Measurements from ENCODE around the gene CDNF.
A peak's percentile ranks its signal among the peaks of the same experiment; 100 is the strongest.

The CDNF gene

DNA sequence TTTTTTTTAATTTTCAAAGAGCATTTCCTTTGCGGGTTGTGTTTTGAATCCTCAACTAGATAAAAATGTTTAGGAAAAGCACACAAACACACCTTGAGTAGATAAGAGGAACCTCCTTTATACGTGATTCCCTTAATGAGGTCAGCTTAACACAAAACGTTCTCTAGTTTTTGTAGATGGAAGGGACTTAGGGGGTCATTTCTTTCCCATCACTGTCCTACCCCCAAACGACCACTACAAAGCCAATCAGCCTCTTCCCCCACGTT, 42.0 kb upstream of the CDNF start:
- peaks cover 30% of the 10 kb centered on the region for H3K36me3 ChIP-seq (ENCODE audit: insufficient read depth, low read length)
- no peaks in the 10 kb centered on the region for H3K9me2 ChIP-seq (ENCODE audit: low read depth, low read length)
- H3K27ac ChIP-seq (ENCODE audit: low read depth, low read length, poor library complexity, severe bottlenecking) = peak overlapping the region; percentile 35
- peaks cover 65% of the 10 kb centered on the region for H3K79me2 ChIP-seq (ENCODE audit: insufficient read depth, low read length)
- no peaks in the 10 kb centered on the region for H4K20me1 ChIP-seq (ENCODE audit: insufficient read depth, low read length)
- H3K4me3 ChIP-seq (ENCODE audit: low read depth, low read length, poor library complexity, severe bottlenecking) = peak overlapping the region; percentile 81
- peaks cover 30% of the 10 kb centered on the region for H3K4me1 ChIP-seq (ENCODE audit: insufficient read depth, low read length, severe bottlenecking)
- peak overlapping the region; percentile 91 for H3K9ac ChIP-seq (ENCODE audit: low read length)
- no peak for TF ChIP-seq EZH2 (IDR thresholded peaks at IDR 0.05; ENCODE audit: borderline replicate concordance, low read length)
- TF ChIP-seq, protein P1, sequence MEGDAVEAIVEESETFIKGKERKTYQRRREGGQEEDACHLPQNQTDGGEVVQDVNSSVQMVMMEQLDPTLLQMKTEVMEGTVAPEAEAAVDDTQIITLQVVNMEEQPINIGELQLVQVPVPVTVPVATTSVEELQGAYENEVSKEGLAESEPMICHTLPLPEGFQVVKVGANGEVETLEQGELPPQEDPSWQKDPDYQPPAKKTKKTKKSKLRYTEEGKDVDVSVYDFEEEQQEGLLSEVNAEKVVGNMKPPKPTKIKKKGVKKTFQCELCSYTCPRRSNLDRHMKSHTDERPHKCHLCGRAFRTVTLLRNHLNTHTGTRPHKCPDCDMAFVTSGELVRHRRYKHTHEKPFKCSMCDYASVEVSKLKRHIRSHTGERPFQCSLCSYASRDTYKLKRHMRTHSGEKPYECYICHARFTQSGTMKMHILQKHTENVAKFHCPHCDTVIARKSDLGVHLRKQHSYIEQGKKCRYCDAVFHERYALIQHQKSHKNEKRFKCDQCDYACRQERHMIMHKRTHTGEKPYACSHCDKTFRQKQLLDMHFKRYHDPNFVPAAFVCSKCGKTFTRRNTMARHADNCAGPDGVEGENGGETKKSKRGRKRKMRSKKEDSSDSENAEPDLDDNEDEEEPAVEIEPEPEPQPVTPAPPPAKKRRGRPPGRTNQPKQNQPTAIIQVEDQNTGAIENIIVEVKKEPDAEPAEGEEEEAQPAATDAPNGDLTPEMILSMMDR (IDR thresholded peaks at IDR 0.05; ENCODE audit: low read length) = no peak
- H3K4me2 ChIP-seq (ENCODE audit: low read length) = peak overlapping the region; percentile 93
- H2AFZ ChIP-seq (ENCODE audit: low read length) = no peak overlapping the region
- H3K9me3 ChIP-seq (ENCODE audit: low read length) = no peaks in the 10 kb centered on the region
- no peaks in the 10 kb centered on the region for H3K27me3 ChIP-seq (ENCODE audit: insufficient read depth, low read length)
- 0 out of 2 replicates have a peak, but pooled peaks cover 2% of the 10 kb centered on the region for H3F3A ChIP-seq (ENCODE audit: insufficient read depth, low read length)

DNA sequence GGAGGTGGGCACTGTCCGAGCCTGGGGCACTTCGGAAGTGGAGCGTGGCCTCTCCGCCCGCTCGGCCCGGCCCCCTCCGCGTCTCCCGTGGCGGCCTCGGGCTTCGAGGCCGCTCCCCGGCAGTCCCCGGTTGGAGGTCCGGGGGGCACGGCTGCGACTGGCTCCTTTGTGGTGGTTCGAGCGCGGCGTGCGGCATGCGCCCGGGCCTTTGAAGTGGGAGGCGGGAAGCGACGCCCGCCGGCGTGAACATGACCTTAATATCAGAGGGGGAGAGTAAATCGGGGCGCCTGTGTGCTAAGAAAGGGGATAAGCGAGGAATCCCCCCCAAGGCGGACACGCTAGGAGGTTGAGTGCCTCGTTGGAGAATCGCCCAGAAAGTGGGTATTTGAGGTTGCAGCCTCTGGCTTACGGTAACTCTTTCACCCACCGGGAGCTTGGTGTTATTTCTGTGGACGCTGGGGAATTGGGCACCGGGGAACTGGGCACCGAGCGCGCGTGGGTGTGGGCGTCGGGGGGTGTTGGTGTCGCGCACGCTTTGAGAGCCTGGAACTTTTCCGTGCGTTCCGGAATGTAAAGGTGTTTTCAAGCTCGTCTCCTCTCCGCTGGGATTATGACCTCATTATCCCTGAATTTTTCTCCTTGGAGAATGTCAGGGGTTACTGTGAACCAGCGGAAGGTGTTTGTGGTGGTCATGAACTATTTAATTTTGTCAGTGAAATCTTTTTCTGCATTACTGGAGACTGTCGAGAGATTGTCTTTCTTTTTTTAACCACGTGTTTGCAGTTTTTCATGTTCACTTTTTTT, 41.5 kb upstream of the CDNF start:
- Histone ChIP-seq H3F3A (ENCODE audit: insufficient read depth, low read length) (0 out of 2 replicates have a peak, but pooled peaks cover 2% of the 10 kb centered on the region), H3K27me3 (ENCODE audit: insufficient read depth, low read length) (no peaks in the 10 kb centered on the region), H3K4me2 (ENCODE audit: low read length) (peak overlapping the region; percentile 93)

DNA sequence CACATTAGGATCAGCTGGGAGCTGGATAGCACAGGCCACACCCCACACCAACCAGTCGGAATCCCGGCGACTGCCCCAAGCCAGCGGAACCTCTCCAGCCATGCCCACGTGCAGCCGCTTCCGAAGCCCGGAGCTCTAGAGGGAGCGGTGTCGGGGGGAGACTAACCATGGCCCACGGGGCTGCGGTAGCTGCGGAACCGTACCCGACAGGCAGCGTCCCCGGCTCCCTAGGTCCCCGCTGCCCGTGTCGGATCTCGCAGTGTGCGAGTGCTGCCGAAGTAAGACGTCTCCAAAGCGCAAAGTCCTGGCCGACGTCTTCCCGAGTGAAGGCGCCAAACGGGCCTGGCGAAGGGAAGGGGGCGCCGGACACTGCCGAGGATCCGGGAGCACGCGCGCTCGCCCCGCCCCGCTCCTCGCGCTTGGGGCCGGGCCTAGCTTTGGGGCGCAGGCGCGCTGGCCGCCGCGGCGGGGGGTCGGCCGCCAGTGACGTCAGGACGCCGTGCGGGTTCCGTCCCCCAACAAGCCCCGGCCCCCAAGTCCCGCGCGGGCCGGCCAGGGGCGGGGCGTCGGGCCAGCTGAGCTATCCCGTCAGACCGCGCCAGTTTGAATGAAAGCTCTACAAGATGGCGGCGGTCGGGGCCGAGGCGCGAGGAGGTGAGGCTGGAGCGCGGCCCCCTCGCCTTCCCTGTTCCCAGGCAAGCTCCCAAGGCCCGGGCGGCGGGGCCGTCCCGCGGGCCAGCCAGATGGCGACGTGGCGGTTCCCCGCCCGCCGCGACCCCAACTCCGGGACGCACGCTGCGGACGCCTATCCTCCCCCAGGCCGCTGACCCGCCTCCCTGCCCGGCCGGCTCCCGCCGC, 40.7 kb upstream of the CDNF start, which contains the start of gene SUV39H2:
TSS of gene SUV39H2 (plus strand) at position 601 of the 858 bp plus-strand sequence. CDS start at position 624, 23 bp downstream.
- H3K4me1 ChIP-seq (ENCODE audit: insufficient read depth, low read length, severe bottlenecking) = peaks cover 30% of the 10 kb centered on the region
- peak within 1 kb of the TSS; percentile 93 for H3K4me2 ChIP-seq (ENCODE audit: low read length)
- no peaks in the 10 kb centered on the region for H3K9me2 ChIP-seq (ENCODE audit: low read depth, low read length)
- H3K36me3 ChIP-seq (ENCODE audit: insufficient read depth, low read length) = peaks cover 18% of the 10 kb centered on the region; the same call in 1 of the 2 replicates
- 0 out of 2 replicates have a peak, but pooled peaks cover 2% of the 10 kb centered on the region for H3F3A ChIP-seq (ENCODE audit: insufficient read depth, low read length)
- TF ChIP-seq, protein P1 (IDR thresholded peaks at IDR 0.05; ENCODE audit: low read length) = no peak
- no peak for TF ChIP-seq EZH2 (IDR thresholded peaks at IDR 0.05; ENCODE audit: borderline replicate concordance, low read length)
- H3K4me3 ChIP-seq (ENCODE audit: low read depth, low read length, poor library complexity, severe bottlenecking) = peak within 1 kb of the TSS; percentile 81
- H3K27me3 ChIP-seq (ENCODE audit: insufficient read depth, low read length) = no peaks in the 10 kb centered on the region
- H3K9me3 ChIP-seq (ENCODE audit: low read length) = no peaks in the 10 kb centered on the region
- H3K9ac ChIP-seq (ENCODE audit: low read length) = peak within 1 kb of the TSS; percentile 91
- no peak within 1 kb of the TSS; the same call in 1 of the 2 replicates for H2AFZ ChIP-seq (ENCODE audit: low read length)
- peak within 1 kb of the TSS; percentile 41 for H3K27ac ChIP-seq (ENCODE audit: low read depth, low read length, poor library complexity, severe bottlenecking)
- H4K20me1 ChIP-seq (ENCODE audit: insufficient read depth, low read length) = no peaks in the 10 kb centered on the region
- H3K79me2 ChIP-seq (ENCODE audit: insufficient read depth, low read length) = peaks cover 51% of the 10 kb centered on the region

More for the DNA sequence above, 41.5 kb upstream of the CDNF start:
- Histone ChIP-seq H3K4me1 (ENCODE audit: insufficient read depth, low read length, severe bottlenecking) (peaks cover 30% of the 10 kb centered on the region), H3K36me3 (ENCODE audit: insufficient read depth, low read length) (peaks cover 26% of the 10 kb centered on the region), H4K20me1 (ENCODE audit: insufficient read depth, low read length) (no peaks in the 10 kb centered on the region), H3K79me2 (ENCODE audit: insufficient read depth, low read length) (peaks cover 60% of the 10 kb centered on the region), H3K9ac (ENCODE audit: low read length) (peak overlapping the region; percentile 91), H3K27ac (ENCODE audit: low read depth, low read length, poor library complexity, severe bottlenecking) (peak overlapping the region; percentile 35), H3K9me3 (ENCODE audit: low read length) (no peaks in the 10 kb centered on the region), H3K9me2 (ENCODE audit: low read depth, low read length) (no peaks in the 10 kb centered on the region), H2AFZ (ENCODE audit: low read length) (no peak overlapping the region), H3K4me3 (ENCODE audit: low read depth, low read length, poor library complexity, severe bottlenecking) (peak overlapping the region; percentile 81)
- TF ChIP-seq EZH2 (IDR thresholded peaks at IDR 0.05; ENCODE audit: borderline replicate concordance, low read length) = no peak
- TF ChIP-seq, protein P1 (IDR thresholded peaks at IDR 0.05; ENCODE audit: low read length) = no peak

Data from OCI-LY1 (cell line).